Measurements from ENCODE around the gene GLIS1.
A peak's percentile ranks its signal among the peaks of the same experiment; 100 is the strongest.

The GLIS1 gene

DNA sequence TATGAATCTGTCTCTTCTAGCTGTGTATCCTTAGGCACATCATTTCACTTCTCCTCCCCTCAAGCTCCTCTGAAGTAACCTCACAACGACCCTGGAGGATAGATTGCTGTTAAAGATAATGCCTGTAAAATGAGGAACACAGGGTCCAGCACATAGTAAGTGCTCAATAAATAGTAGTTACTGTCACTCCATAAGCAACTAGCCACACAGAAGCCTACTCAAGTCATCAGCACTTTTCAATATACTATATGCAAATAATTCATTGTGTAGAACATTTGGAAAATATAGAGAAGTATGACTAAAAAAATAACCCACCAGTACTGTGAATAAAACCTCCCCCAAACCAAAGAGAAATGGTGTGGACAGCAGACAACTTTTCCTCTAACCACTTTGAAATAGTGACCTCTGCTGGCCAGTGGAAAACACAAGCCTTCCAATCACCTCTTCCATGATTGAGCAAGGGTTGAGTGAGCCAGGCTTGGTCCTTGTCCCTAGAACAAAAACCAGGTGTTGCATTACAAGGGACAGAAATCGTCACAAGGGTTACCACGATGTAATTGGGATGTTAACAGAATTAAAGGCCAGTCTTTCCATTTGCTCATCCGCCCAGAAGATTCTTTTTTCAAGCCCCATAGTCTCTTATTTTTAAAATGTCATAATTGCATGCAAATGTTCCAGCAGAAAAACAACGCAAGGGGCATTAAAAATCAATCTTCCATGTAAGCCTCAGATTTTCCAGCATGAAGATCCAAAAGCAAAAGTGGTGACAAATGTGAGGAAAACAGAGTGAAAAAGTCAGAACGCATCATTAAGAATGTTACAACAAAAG, 15.7 kb upstream of the GLIS1 start:
- DNase-seq (ENCODE audit: insufficient read length, low spot score): no peak
- FAIRE-seq: peak; percentile 78
- TF ChIP-seq POLR2A (IDR thresholded peaks at IDR 0.05; ENCODE audit: low read depth, low read length): no peak

DNA sequence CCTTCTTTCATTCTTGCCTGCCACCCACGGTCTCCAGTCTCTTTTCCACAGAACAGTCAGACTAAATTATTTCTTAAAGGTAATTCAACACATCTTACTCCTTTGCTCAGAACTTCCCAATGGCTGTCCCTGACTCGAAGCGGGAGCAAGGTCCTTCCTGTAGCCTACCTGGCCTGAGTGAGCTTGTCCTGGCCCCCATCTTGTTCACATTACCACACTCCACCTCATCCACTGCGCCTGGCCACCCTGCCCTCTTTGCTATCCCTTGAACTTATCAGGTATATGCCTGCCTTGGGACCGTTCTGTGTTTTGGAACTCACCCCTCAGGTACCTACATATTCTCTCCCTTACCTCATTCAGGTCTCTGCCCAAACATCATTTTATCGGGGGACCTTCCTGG, 13.3 kb upstream of the GLIS1 start:
- no peak for FAIRE-seq
- no peak for DNase-seq (ENCODE audit: insufficient read length, low spot score)
- TF ChIP-seq POLR2A (IDR thresholded peaks at IDR 0.05; ENCODE audit: low read depth, low read length): no peak

DNA sequence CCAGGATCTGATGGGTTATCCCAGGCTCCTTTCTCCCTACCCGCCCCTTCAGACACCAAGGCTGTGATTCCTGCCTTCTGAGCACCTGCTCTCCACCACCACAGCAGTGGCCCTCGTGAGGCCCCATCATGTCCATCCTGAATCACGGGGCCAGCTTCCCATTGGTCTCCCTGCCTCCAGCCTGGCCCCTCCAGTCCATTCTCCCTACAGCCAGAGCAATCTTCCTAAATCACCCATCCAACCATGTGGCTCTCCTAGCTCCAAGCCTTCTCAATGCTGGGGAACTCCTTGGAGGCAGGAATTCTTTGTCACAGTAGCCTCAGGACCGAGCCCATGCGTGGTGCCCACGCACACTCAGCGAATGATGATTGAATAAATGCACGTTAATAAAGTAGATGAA, 8.9 kb upstream of the GLIS1 start:
- no peak for TF ChIP-seq POLR2A (IDR thresholded peaks at IDR 0.05; ENCODE audit: low read depth, low read length)
- no peak for FAIRE-seq

DNA sequence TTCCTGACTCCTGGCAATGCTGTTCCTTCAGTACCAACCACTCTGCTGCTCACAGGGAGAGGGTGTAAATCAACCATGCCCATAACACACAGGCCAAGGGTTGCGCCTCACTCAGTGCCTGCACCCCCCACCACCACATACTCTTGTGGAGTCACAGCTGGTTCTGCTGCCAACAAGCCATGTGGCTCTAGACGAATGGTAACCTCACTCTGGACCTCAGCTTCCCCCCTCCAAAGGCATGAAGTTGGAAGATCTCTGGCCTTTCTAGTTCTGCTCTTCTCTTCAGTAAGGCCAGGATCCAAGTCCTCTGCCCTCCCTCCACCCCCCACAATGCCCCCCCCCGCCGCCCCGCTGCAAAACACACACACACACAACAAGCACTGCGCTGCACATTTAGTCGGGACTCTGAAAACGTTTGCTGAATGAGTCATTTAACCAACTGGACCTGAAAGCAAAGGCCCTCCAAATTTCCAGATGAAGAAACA, 1.7 kb upstream of the GLIS1 start:
- TF ChIP-seq POLR2A (IDR thresholded peaks at IDR 0.05; ENCODE audit: low read depth, low read length): no peak
- DNase-seq (ENCODE audit: insufficient read length, low spot score) (peak; percentile 79), FAIRE-seq (no peak)

More for the DNA sequence above, 8.9 kb upstream of the GLIS1 start:
- no peak for DNase-seq (ENCODE audit: insufficient read length, low spot score)

DNA sequence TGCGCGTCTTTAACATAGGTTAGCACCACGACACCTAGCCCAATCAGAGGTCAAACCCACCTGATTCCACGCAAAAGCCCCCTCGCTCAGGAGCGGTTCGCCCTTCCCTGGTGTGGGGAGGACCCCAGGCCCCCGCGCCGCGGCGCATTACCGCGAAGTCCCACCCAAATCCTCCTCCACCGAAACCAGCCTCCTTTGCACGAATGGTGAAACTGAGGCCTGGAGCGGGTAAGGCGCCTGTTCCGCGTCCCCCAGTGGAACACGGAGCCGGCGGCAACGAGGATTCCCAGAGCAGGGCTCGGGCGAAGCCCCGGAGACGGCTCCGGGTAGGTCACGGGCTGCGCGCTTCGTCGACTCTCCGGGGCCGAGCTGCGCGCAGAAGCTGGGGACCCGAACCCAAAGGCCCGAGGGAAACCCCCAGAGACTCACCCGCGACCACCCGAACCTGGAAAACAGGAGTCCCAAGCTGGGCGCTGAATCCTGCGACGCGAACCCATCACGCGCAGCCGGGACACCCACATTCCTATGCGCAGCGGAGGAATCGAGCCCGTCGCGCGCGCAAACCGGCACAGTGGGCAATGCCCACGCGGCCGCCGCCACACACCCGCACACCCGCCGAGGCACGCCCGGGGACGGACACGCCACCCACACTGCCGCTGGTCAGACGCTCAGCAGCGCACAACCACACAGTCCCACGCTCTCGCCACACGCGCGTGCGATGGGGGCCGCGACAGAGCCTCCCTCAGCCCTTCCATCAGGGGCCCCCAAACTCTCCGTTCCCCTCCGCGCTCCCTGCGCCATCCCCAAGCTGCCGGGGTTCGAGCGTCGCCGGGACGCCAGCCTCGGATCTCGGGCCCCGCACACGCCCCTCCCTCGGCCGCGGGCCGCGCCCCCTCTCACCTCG, 507 bp downstream of the GLIS1 start:
- no peak; the same call in 1 of the 2 replicates for TF ChIP-seq POLR2A (IDR thresholded peaks at IDR 0.05; ENCODE audit: low read depth, low read length)
- FAIRE-seq: no peak
- no peak for DNase-seq (ENCODE audit: insufficient read length, low spot score)

DNA sequence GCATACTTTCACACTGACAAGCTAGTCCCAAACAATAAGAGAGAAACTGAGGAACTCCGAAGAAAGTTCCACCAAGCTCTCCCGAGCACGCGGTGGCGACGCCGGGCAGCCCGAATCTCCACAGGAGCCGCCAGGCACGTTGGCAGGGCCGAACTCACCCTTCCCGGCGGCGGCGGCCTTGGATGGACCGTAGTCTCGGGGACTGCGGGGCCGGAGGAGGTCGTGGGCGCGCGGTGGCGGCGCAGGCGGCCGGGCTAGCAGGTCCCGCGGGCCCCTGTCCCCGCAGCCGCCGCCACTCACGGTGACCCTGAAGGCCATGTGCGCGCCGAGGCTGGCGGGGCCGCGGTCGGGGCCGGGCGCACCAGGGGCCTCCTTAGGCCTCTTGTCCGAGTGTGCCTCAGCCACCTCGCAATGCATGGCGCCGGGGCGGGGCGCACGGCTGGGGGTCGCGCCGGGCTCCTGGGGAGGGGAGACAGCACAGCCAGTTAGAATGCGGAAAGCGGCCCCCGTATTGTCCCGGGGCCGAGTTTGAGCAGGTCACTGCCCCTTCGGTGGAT, 1.2 kb downstream of the GLIS1 start:
- TF ChIP-seq POLR2A (IDR thresholded peaks at IDR 0.05; ENCODE audit: low read depth, low read length): no peak
- DNase-seq (ENCODE audit: insufficient read length, low spot score): no peak
- no peak for FAIRE-seq

DNA sequence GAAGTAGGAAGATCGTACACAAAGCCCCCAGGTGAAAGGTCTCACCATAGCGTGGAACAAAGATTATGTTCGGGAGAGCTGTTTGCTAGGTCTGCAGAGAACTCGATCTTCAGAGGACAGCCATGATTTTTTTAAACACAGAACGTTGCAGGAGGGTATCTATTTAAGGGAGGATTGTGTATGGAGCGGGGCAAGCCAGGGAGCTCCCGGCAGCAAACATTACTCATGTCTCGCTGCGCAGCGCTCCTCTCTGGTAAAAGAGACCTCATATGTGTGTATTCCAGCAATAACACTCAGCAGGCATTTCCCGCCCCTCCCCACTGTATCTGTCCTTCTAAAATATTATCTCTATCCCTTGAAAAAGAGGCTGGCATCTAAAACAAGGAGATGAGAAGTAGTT, 2.7 kb downstream of the GLIS1 start:
- TF ChIP-seq POLR2A (IDR thresholded peaks at IDR 0.05; ENCODE audit: low read depth, low read length): no peak
- no peak for FAIRE-seq
- DNase-seq (ENCODE audit: insufficient read length, low spot score): no peak

DNA sequence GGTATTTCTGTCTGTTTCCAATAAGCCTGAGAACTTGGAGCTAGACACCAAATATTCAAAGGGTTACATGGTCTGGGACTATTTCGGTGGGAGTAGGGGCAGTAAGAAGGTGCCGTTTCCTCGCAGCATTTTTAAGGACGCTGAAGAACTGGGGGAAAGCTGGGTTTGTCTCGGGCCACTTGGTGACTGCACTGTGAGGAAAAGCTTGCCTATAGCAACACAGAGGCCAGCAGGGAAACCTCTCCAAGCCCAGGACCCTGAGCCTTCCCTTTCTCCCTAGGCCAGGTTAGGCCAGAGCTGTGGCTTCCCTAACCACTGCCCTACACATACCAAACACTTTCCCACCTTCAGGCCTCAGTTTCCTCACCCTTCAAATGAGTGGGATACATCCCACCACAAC, 3.3 kb downstream of the GLIS1 start:
- DNase-seq (ENCODE audit: insufficient read length, low spot score) (no peak), FAIRE-seq (no peak)
- no peak for TF ChIP-seq POLR2A (IDR thresholded peaks at IDR 0.05; ENCODE audit: low read depth, low read length)

DNA sequence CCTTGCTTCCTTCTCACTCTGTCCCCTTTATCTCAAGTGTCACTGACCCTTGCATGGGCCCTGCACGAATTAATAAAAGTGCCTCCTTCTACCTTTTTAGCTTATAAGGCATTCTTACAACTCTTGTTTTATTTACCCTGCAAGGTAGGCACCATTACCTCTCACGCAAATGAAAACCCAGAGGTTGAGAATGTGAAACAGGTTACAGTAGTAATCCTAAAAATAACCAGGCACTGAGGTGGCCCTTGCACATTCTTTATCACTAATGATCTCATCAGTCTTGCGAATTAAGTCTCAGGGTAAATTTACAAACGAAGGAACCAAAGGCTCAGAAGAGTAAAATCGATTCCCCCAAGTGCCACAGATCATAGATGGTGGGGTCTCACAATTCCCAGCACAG, 3.7 kb downstream of the GLIS1 start:
- FAIRE-seq: no peak

DNA sequence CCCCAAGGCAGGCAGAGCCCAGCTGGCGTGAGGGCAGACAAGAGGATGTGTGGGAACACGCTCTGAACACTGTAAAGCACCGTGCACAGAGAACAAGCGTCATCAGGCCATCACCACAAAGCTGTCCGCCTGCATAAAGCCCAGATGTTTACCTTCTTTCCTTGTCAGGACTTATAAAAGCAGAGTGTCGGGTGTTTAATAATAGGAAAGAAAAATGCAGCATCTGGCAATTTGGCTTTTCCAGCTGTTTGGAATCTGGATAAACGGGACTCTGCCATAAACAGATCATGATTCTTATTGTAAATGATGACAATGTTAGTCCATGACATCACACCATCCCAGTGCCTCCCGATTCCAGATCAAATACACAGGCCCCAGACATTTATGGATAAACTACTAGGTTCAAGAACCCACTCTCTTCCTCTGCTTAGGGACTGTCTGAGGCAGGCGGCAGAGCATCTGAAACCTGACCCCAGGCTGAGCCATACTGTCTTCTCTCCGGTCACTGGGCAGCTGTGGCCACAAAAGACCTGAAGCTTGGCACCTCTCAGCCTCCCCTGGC, 4.2 kb downstream of the GLIS1 start:
- FAIRE-seq (no peak), DNase-seq (ENCODE audit: insufficient read length, low spot score) (no peak)
- TF ChIP-seq POLR2A (IDR thresholded peaks at IDR 0.05; ENCODE audit: low read depth, low read length): no peak

More for the DNA sequence above, 3.7 kb downstream of the GLIS1 start:
- DNase-seq (ENCODE audit: insufficient read length, low spot score): no peak
- TF ChIP-seq POLR2A (IDR thresholded peaks at IDR 0.05; ENCODE audit: low read depth, low read length): no peak

DNA sequence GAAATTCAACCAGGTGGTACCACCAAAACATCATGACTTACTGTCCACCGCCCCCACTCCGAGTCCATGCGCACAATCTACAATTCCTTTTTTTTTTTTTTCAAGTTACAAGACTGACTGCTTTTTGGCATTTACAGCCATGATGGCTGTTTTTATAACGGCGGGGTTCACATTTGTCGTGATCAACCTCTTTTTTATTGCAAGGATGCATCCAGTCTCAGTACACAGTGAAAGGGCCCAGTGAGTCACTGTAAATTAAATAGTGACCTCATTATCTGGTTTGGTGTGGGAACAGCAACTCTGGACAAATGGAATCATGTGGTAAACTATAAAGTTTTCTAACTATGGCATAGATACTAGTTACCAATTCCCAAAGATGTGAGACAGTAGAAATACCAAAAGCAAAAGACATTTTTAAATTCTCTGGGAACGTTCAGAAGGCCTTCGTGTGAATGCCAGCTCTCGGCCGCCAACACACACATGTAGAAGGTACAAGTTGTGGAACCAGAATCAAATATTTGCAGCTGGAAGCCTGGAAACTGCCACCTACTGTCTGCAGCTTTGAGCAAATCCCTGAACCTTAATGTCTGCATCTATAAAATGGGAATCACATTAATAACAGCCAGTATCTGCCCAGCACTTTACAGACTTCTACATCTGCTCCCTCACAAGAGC, 4.9 kb downstream of the GLIS1 start:
- no peak for TF ChIP-seq POLR2A (IDR thresholded peaks at IDR 0.05; ENCODE audit: low read depth, low read length)
- DNase-seq (ENCODE audit: insufficient read length, low spot score): peak; percentile 38
- no peak for FAIRE-seq

GRCh38 chr1:53733447-53733931, 5.5 kb downstream of the GLIS1 start:
- no peak for DNase-seq (ENCODE audit: insufficient read length, low spot score)
- FAIRE-seq: no peak
- TF ChIP-seq POLR2A (IDR thresholded peaks at IDR 0.05; ENCODE audit: low read depth, low read length): no peak

DNA sequence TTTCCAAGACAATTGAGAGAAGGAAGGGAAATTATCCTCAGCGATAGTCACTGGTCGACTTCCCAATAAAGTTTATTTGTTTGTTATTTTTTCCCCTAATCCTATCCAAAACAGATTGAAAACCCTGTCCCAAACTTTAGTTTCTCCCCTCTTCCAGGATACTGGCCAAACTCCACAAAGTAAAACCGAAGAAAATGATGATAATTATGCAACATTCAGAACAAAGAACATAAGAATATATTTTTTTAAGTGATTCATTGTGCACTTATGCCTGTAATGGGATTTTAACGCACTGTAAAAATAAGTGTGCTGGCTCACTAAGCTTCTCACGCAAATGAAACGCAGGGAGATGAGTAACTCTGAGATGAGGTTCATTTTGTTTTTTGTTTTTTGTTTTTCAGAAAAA, 6.0 kb downstream of the GLIS1 start:
- TF ChIP-seq POLR2A (IDR thresholded peaks at IDR 0.05; ENCODE audit: low read depth, low read length): no peak
- DNase-seq (ENCODE audit: insufficient read length, low spot score) (peak; percentile 44), FAIRE-seq (no peak)

Data from H54 (cell line).